ENCODE data around the gene KIF4A. TPM values are rescaled to one million over a fixed set of nuclear protein-coding genes. Genes with fewer than 3 reads are reported as not detected.
"Not testable (repeated sequence)": the region's sequence is repeated elsewhere in the genome, so short reads cannot be mapped to it uniquely, and the experiment has no call there.

KIF4A gene
- total RNA-seq, 1 donor, result 10.8 TPM

GRCh38 chrX:70324326-70324725 lies 34.4 kb downstream of the KIF4A start:
- TF ChIP-seq CTCF (IDR thresholded peaks at IDR 0.05; ENCODE audit: insufficient read depth, low read depth, low read length), result no peak
- DNase-seq (ENCODE audit: low read depth), result no peak
- H3K4me3 ChIP-seq (ENCODE audit: low read depth, low read length), result no peak overlapping the region

- no peak for TF ChIP-seq CTCF (IDR thresholded peaks at IDR 0.05; ENCODE audit: insufficient read depth, low read depth, low read length)
- no peak overlapping the region for H3K4me3 ChIP-seq (ENCODE audit: low read depth, low read length)
- no peak for DNase-seq (ENCODE audit: low read depth)
Measured at GRCh38 chrX:70331161-70331560, 41.3 kb downstream of the KIF4A start.

- no peak for DNase-seq (ENCODE audit: low read depth)
- no peak for TF ChIP-seq CTCF (IDR thresholded peaks at IDR 0.05; ENCODE audit: insufficient read depth, low read depth, low read length)
- no peak overlapping the region for H3K4me3 ChIP-seq (ENCODE audit: low read depth, low read length)
Measured at GRCh38 chrX:70332600-70332999, 42.7 kb downstream of the KIF4A start.

- no peak for DNase-seq (ENCODE audit: low read depth)
- H3K4me3 ChIP-seq (ENCODE audit: low read depth, low read length), result no peak overlapping the region
- TF ChIP-seq CTCF (IDR thresholded peaks at IDR 0.05; ENCODE audit: insufficient read depth, low read depth, low read length), result no peak
Measured at GRCh38 chrX:70336767-70337166, 46.9 kb downstream of the KIF4A start.

- TF ChIP-seq CTCF (IDR thresholded peaks at IDR 0.05; ENCODE audit: insufficient read depth, low read depth, low read length), result no peak
- no peak overlapping the region for H3K4me3 ChIP-seq (ENCODE audit: low read depth, low read length)
- no peak for DNase-seq (ENCODE audit: low read depth)
Measured at GRCh38 chrX:70338290-70338689, 48.4 kb downstream of the KIF4A start.

- DNase-seq (ENCODE audit: low read depth), result no peak
- H3K4me3 ChIP-seq (ENCODE audit: low read depth, low read length), result no peak overlapping the region
- no peak for TF ChIP-seq CTCF (IDR thresholded peaks at IDR 0.05; ENCODE audit: insufficient read depth, low read depth, low read length)
Measured at GRCh38 chrX:70343435-70343834, 53.5 kb downstream of the KIF4A start.

- no peak for TF ChIP-seq CTCF (IDR thresholded peaks at IDR 0.05; ENCODE audit: insufficient read depth, low read depth, low read length)
- no peak overlapping the region for H3K4me3 ChIP-seq (ENCODE audit: low read depth, low read length)
- no peak for DNase-seq (ENCODE audit: low read depth)
Measured at GRCh38 chrX:70346418-70347070, 56.6 kb downstream of the KIF4A start.

GRCh38 chrX:70348825-70349224 lies 58.9 kb downstream of the KIF4A start:
- not testable (repeated sequence) for DNase-seq (ENCODE audit: low read depth); H3K4me3 ChIP-seq (ENCODE audit: low read depth, low read length)

GRCh38 chrX:70349367-70350125 lies 59.6 kb downstream of the KIF4A start:
- not testable (repeated sequence) for DNase-seq (ENCODE audit: low read depth)

More at GRCh38 chrX:70349367-70350125, 59.6 kb downstream of the KIF4A start:
- not testable (repeated sequence) for H3K4me3 ChIP-seq (ENCODE audit: low read depth, low read length)

All from fibroblast of villous mesenchyme (primary cell).